ENCODE data around the gene SORBS2. TPM values are rescaled to one million over a fixed set of nuclear protein-coding genes. Genes with fewer than 3 reads are reported as not detected.

Gene SORBS2
- total and polyA plus RNA-seq, 4 donors = 11.2 to 70.4 (median 26.4) TPM

- peak overlapping the region in 1 of 2 donors; percentile 21 for H3K27ac ChIP-seq (ENCODE audit: low read depth in 1 of 2, low read length in 1 of 2)
- 84 to 92% methylated on average over 1 of the region's 1 CpG for WGBS, 2 donors
- TF ChIP-seq CTCF (IDR thresholded peaks at IDR 0.05; ENCODE audit: control extremely low read depth, extremely low read depth) = no peak
- H3K4me1 ChIP-seq (ENCODE audit: control insufficient read depth in 5 of 5, insufficient read depth in 5 of 5, low read length in 5 of 5) = peaks cover 0 to 16% (median 0%) of the 10 kb centered on the region in 5 donors
- no peaks in the 10 kb centered on the region for H3K36me3 ChIP-seq (ENCODE audit: control insufficient read depth in 4 of 4, insufficient read depth in 4 of 4, low read length in 4 of 4)
- H3K9me3 ChIP-seq (ENCODE audit: control insufficient read depth in 4 of 4, insufficient read depth in 3 of 4, low read length in 3 of 4) = peaks cover 0 to 2% (median 0%) of the 10 kb centered on the region in 4 donors
- no peaks in the 10 kb centered on the region for H3K27me3 ChIP-seq (ENCODE audit: control insufficient read depth in 3 of 3, insufficient read depth in 3 of 3, low read length in 2 of 3)
- no peak overlapping the region for H3K9ac ChIP-seq (ENCODE audit: insufficient read depth in 1 of 2, low read length in 2 of 2)
- ATAC-seq (ENCODE audit: insufficient read depth, low FRiP score) = no peak
- DNase-seq = no peak
- H3K4me3 ChIP-seq = no peak overlapping the region
Observed at GRCh38 chr4:185713731-185714130, 98.3 kb downstream of the SORBS2 start.

- peaks cover 0 to 19% (median 0%) of the 10 kb centered on the region in 5 donors for H3K4me1 ChIP-seq (ENCODE audit: control insufficient read depth in 5 of 5, insufficient read depth in 5 of 5, low read length in 5 of 5)
- H3K36me3 ChIP-seq (ENCODE audit: control insufficient read depth in 4 of 4, insufficient read depth in 4 of 4, low read length in 4 of 4) = no peaks in the 10 kb centered on the region
- no peak for TF ChIP-seq CTCF (IDR thresholded peaks at IDR 0.05; ENCODE audit: control extremely low read depth, extremely low read depth)
- peak overlapping the region in 1 of 2 donors; percentile 80 for H3K27ac ChIP-seq (ENCODE audit: low read depth in 1 of 2, low read length in 1 of 2)
- 70 to 82% methylated on average over 5 of the region's 5 CpGs for WGBS, 2 donors
- H3K4me3 ChIP-seq = no peak overlapping the region
- peaks cover 0 to 2% (median 0%) of the 10 kb centered on the region in 4 donors for H3K9me3 ChIP-seq (ENCODE audit: control insufficient read depth in 4 of 4, insufficient read depth in 3 of 4, low read length in 3 of 4)
- ATAC-seq (ENCODE audit: insufficient read depth, low FRiP score) (no peak), DNase-seq (no peak)
- no peak overlapping the region for H3K9ac ChIP-seq (ENCODE audit: insufficient read depth in 1 of 2, low read length in 2 of 2)
- no peaks in the 10 kb centered on the region for H3K27me3 ChIP-seq (ENCODE audit: control insufficient read depth in 3 of 3, insufficient read depth in 3 of 3, low read length in 2 of 3)
Observed at GRCh38 chr4:185713272-185713671, 98.7 kb downstream of the SORBS2 start.

- ATAC-seq (ENCODE audit: insufficient read depth, low FRiP score) = no peak
- H3K9ac ChIP-seq (ENCODE audit: insufficient read depth in 1 of 2, low read length in 2 of 2) = no peak overlapping the region
Observed at GRCh38 chr4:185712350-185713024, 99.5 kb downstream of the SORBS2 start.

More at GRCh38 chr4:185712350-185713024, 99.5 kb downstream of the SORBS2 start:
- peak overlapping the region; percentile 51 to 80 for H3K27ac ChIP-seq (ENCODE audit: low read depth in 1 of 2, low read length in 1 of 2)
- H3K36me3 ChIP-seq (ENCODE audit: control insufficient read depth in 4 of 4, insufficient read depth in 4 of 4, low read length in 4 of 4) = no peaks in the 10 kb centered on the region
- H3K9me3 ChIP-seq (ENCODE audit: control insufficient read depth in 4 of 4, insufficient read depth in 3 of 4, low read length in 3 of 4) = peaks cover 0 to 2% (median 0%) of the 10 kb centered on the region in 4 donors
- no peak for DNase-seq
- H3K27me3 ChIP-seq (ENCODE audit: control insufficient read depth in 3 of 3, insufficient read depth in 3 of 3, low read length in 2 of 3) = no peaks in the 10 kb centered on the region
- TF ChIP-seq CTCF (IDR thresholded peaks at IDR 0.05; ENCODE audit: control extremely low read depth, extremely low read depth) = no peak
- 80 to 84% methylated on average over 18 of the region's 18 CpGs for WGBS, 2 donors
- H3K4me1 ChIP-seq (ENCODE audit: control insufficient read depth in 5 of 5, insufficient read depth in 5 of 5, low read length in 5 of 5) = peaks cover 0 to 19% (median 0%) of the 10 kb centered on the region in 5 donors
- no peak overlapping the region for H3K4me3 ChIP-seq
